GM12878 (cell line): Measurements from ENCODE around the gene PRKAG2. TPM values are rescaled to one million over a fixed set of nuclear protein-coding genes. Genes with fewer than 3 reads are reported as not detected.

ENCODE experiments used
- ATAC-seq: fragments of 200-7000 bp; cut with Tn5 transposase; 3 replicates; pipeline ENCODE4 v1.9.1; 2020; ENCODE audit warnings: mild to moderate bottlenecking, moderate library complexity
- BruUV-seq: library from RNA; stranded (reverse); fragments of 400-500 nt; replicated peaks from 2 replicates; lab custom pipeline; 2021; lab: Mats Ljungman, UMichigan
- CTCF ChIA-PET: fragments of 300-600 bp; sonication (Branson Sonifier 250); formaldehyde crosslinking; extraction: SDS; loops from one replicate; lab custom pipeline; 2021; ENCODE audit warnings: inconsistent platforms; lab: Yijun Ruan, JAX
- POLR2A ChIA-PET: fragments of 350-600 bp; formaldehyde crosslinking; extraction: SDS; loops from one replicate; lab custom pipeline; 2021; ENCODE audit warnings: inconsistent platforms; lab: Charles Lee
- RAD21 ChIA-PET: fragments of 300-600 bp; sonication (Branson Sonifier 250); formaldehyde crosslinking; loops from one replicate; lab custom pipeline; 2023; ENCODE audit warnings: antibody characterized with exemption; ENCODE audit not compliant: unreplicated experiment; lab: Charles Lee
- SMC1A ChIA-PET: fragments of 300-600 bp; sonication (Branson Sonifier 250); formaldehyde crosslinking; loops from one replicate; lab custom pipeline; 2023; ENCODE audit not compliant: unreplicated experiment, uncharacterized antibody; lab: Charles Lee
- DNase-seq: peaks from one replicate; pipeline ENCODE4 v3.0.0-alpha.2; 2011; ENCODE audit warnings: low read depth, low spot score
- FAIRE-seq: peaks from 3 replicates; lab custom pipeline; 2011; peaks lifted over from hg19 to GRCh38; lab: Jason Lieb, UNC
- H2AFZ ChIP-seq: 2 replicates; pipeline ENCODE4 v1.6.0; 2011; ENCODE audit warnings: low read depth, low read length, control low read depth; ENCODE audit not compliant: control insufficient read depth
- H3K27ac ChIP-seq: 2 replicates; pipeline ENCODE4 v1.5.1; 2011; ENCODE audit warnings: control low read depth; ENCODE audit not compliant: control insufficient read depth, insufficient read depth
- H3K27me3 ChIP-seq, 2 experiments: replicated peaks in 1 of 2; 2 replicates each; pipeline versions ENCODE4 v1.6.0 to v1.6.1; 2011; ENCODE audit warnings: low read length in 1 of 2; ENCODE audit not compliant: control insufficient read depth in 2 of 2, insufficient read depth in 2 of 2
- H3K36me3 ChIP-seq, 2 experiments: 2 replicates each; pipeline ENCODE4 v1.5.1; 2011; ENCODE audit warnings: low read length in 1 of 2; ENCODE audit not compliant: control insufficient read depth in 2 of 2, insufficient read depth in 2 of 2
- H3K4me1 ChIP-seq: 2 replicates; pipeline ENCODE4 v1.6.1; 2011; ENCODE audit warnings: mild to moderate bottlenecking, low read length, moderate library complexity, mixed read lengths; ENCODE audit not compliant: control insufficient read depth, insufficient read depth
- H3K4me2 ChIP-seq: 2 replicates; pipeline ENCODE4 v1.6.0; 2011; ENCODE audit warnings: control low read depth; ENCODE audit not compliant: control insufficient read depth, insufficient read depth
- H3K4me3 ChIP-seq: fragments of 200-600 bp; sonication (generic); 2 replicates; pipeline ENCODE4 v1.5.1; 2016
- H3K79me2 ChIP-seq: 2 replicates; pipeline ENCODE4 v1.6.0; 2011; ENCODE audit warnings: low read length; ENCODE audit not compliant: control insufficient read depth, insufficient read depth
- H3K9ac ChIP-seq: 2 replicates; pipeline ENCODE4 v1.8.0; 2011; ENCODE audit warnings: low read length, control low read depth, mixed read lengths; ENCODE audit not compliant: control insufficient read depth, insufficient read depth
- H3K9me3 ChIP-seq: replicated peaks from 3 replicates; pipeline ENCODE4 v1.5.1; 2011; ENCODE audit warnings: mild to moderate bottlenecking, low read length; ENCODE audit not compliant: control insufficient read depth, insufficient read depth
- H4K20me1 ChIP-seq: 2 replicates; pipeline ENCODE4 v1.6.0; 2011; ENCODE audit not compliant: control insufficient read depth, insufficient read depth
- E2F8 ChIP-seq: fragments of 450-650 bp; IDR thresholded peaks from 2 replicates; pipeline ENCODE4 v1.6.1; 2018; ENCODE audit warnings: mild to moderate bottlenecking, low read depth, moderate library complexity; ENCODE audit not compliant: partially characterized antibody
- IRF3 ChIP-seq: fragments of 450-650 bp; IDR thresholded peaks from 2 replicates; pipeline ENCODE4 v1.6.1; 2014; ENCODE audit warnings: mild to moderate bottlenecking
- JUNB ChIP-seq: IDR thresholded peaks from 2 replicates; pipeline ENCODE4 v1.6.1; 2016; ENCODE audit warnings: antibody characterized with exemption, mild to moderate bottlenecking
- MTA3 ChIP-seq: IDR thresholded peaks from 2 replicates; pipeline ENCODE4 v1.6.1; 2012; ENCODE audit warnings: low read length, inconsistent platforms, borderline replicate concordance
- MYC ChIP-seq: IDR thresholded peaks from 2 replicates; pipeline ENCODE4 v1.6.1; 2011; ENCODE audit warnings: mild to moderate bottlenecking, low read length, moderate library complexity, inconsistent platforms; ENCODE audit not compliant: insufficient read depth, insufficient replicate concordance, insufficient read length, severe bottlenecking
- NFIC ChIP-seq: IDR thresholded peaks from 2 replicates; pipeline ENCODE4 v1.6.1; 2012; ENCODE audit warnings: low read depth, mild to moderate bottlenecking, inconsistent platforms, low read length, moderate library complexity
- NR2F1 ChIP-seq: fragments of 450-650 bp; conservative IDR thresholded peaks from 2 replicates; pipeline ENCODE4 v1.6.1; 2017; ENCODE audit warnings: mild to moderate bottlenecking
- RELB ChIP-seq: fragments of 450-650 bp; IDR thresholded peaks from 2 replicates; pipeline ENCODE4 v1.6.1; 2017; ENCODE audit warnings: low read depth, mild to moderate bottlenecking, moderate library complexity
- SPI1 ChIP-seq: IDR thresholded peaks from 2 replicates; pipeline ENCODE4 v1.6.1; 2011; ENCODE audit warnings: low read depth, mild to moderate bottlenecking, low read length, moderate library complexity, borderline replicate concordance; ENCODE audit not compliant: insufficient read depth
- TAF1 ChIP-seq: IDR thresholded peaks from 2 replicates; pipeline ENCODE4 v1.6.1; 2011; ENCODE audit warnings: mild to moderate bottlenecking, low read depth, low read length, borderline replicate concordance
- ZBTB40 ChIP-seq: fragments of 450-650 bp; IDR thresholded peaks from 2 replicates; pipeline ENCODE4 v1.6.1; 2016; ENCODE audit warnings: mild to moderate bottlenecking, moderate library complexity, borderline replicate concordance
- WGBS: methylation state at CpG from one replicate; pipeline ENCODE4 v1.1.6; 2016; ENCODE audit warnings: low lambda C conversion rate; ENCODE audit not compliant: insufficient replicate concordance, insufficient coverage; ENCODE audit errors: missing lambda C conversion rate; 5-methylcytosine and 5-hydroxymethylcytosine counted together
- in situ Hi-C: fragments of 300-500 bp; cut with MboI; formaldehyde crosslinking; loops from 9 replicates; pipeline ENCODE4 v1.14.3; 2018; ENCODE audit warnings: mixed read lengths
- intact Hi-C: fragments of 100-400 bp; cut with micrococcal nuclease; formaldehyde crosslinking; loops from one replicate; pipeline ENCODE4 v1.14.2; 2022; ENCODE audit not compliant: unreplicated experiment
- polyA plus RNA-seq, 11 experiments: library from polyadenylated mRNA; depleted of rRNA in 4 of 11; unstranded in 6 of 11; stranded (reverse) in 5 of 11; fragments of >200 nt; fragmentation: Nextera tagmentation in 4 of 11; fragmentation: Illumina TruSeq in 1 of 11; extraction: Ambion mirVana in 4 of 11; extraction: Trizol in 1 of 11; gene quantifications; 1 replicate in 1 of 11; 2 replicates in 10 of 11; pipeline versions ENCODE4 v1.2.1 to v1.2.3, GENCODE V29; 2011 to 2016; ENCODE audit warnings: inconsistent platforms in 2 of 11, missing spikeins in 2 of 11, low read depth in 1 of 11
- total RNA-seq, 4 experiments: library from RNA; depleted of rRNA in 3 of 4; stranded (reverse); fragments of >200 nt in 3 of 4; fragmentation: Illumina TruSeq in 1 of 4; extraction: Trizol in 1 of 4; gene quantifications; 2 replicates each; pipeline versions ENCODE4 v1.2.1 to v1.2.3, GENCODE V29; 2013 to 2021

The PRKAG2 gene
- total and polyA plus RNA-seq, 10 of the 15 experiments (the other 5 are each of a cell fraction or from before 2014, with no cell fraction given), result 3.4 to 8.9 (median 6.8) TPM

- in situ Hi-C loops, result no loop called here
- no peaks in the 10 kb centered on the region for H3K27me3 ChIP-seq
- no peak for ATAC-seq
- no peak for DNase-seq
- no peaks in the 10 kb centered on the region for H4K20me1 ChIP-seq
- RAD21 ChIA-PET, result no interaction called here
- H3K36me3 ChIP-seq, result no peaks in the 10 kb centered on the region
- no peaks in the 10 kb centered on the region for H3K4me1 ChIP-seq
- H3K4me3 ChIP-seq, result no peak overlapping the region
- POLR2A ChIA-PET, result no interaction called here
- BruUV-seq, result no TSS peak
- no peak overlapping the region for H3K27ac ChIP-seq
- FAIRE-seq, result no peak
- SMC1A ChIA-PET, result interaction anchor here (1.0 kb wide), 1 partner anchor 57 kb away, joined by 5 read pairs; no protein-coding TSS in a partner anchor
- WGBS, result 33% methylated on average over 5 of the region's 5 CpGs
- H3K9ac ChIP-seq, result no peak overlapping the region
- no peak overlapping the region for H3K4me2 ChIP-seq
- no peaks in the 10 kb centered on the region for H3K79me2 ChIP-seq
- intact Hi-C loops, result no loop called here
- no peaks in the 10 kb centered on the region for H3K9me3 ChIP-seq
- H2AFZ ChIP-seq, result no peak overlapping the region
- CTCF ChIA-PET, result no interaction called here
- TF ChIP-seq RELB, result no peak
- TF ChIP-seq MTA3, result no peak
- TF ChIP-seq IRF3, result no peak
- no peak for TF ChIP-seq ZBTB40
- TF ChIP-seq E2F8, result no peak
- TF ChIP-seq JUNB, result no peak
- TF ChIP-seq MYC, result no peak
- TF ChIP-seq TAF1, result no peak
- no peak for TF ChIP-seq SPI1
- no peak for TF ChIP-seq NFIC
- no peak for TF ChIP-seq NR2F1
Observed at GRCh38 chr7:151901828-151902227, 24.9 kb upstream of the PRKAG2 start.
